HepG2 (cell line): ENCODE measurements around the gene BCAR3. TPM values are rescaled to one million over a fixed set of nuclear protein-coding genes. Genes with fewer than 3 reads are reported as not detected.

Experiments
- ATAC-seq: fragments of 200-7000 bp; cut with Tn5 transposase; 3 replicates; pipeline ENCODE4 v1.9.1; 2020; ENCODE audit warnings: mild to moderate bottlenecking, moderate library complexity
- BruUV-seq: library from RNA; stranded (reverse); fragments of 400-500 nt; replicated peaks from 2 replicates; lab custom pipeline; 2021; lab: Mats Ljungman, UMichigan
- CTCF ChIA-PET: fragments of 300-600 bp; formaldehyde crosslinking; extraction: SDS; loops from one replicate; lab custom pipeline; 2021; ENCODE audit warnings: low total read pairs, inconsistent platforms, low intra/inter-chr PET ratio; lab: Yijun Ruan, JAX
- POLR2A ChIA-PET: fragments of 350-600 bp; sonication (Branson Sonifier 250); formaldehyde crosslinking; loops from one replicate; lab custom pipeline; 2020; ENCODE audit warnings: antibody characterized with exemption, inconsistent platforms; lab: Yijun Ruan, JAX
- DNase-seq: peaks from one replicate; pipeline ENCODE4 v3.0.0-alpha.2; 2015; ENCODE audit warnings: low spot score
- FAIRE-seq: peaks from 3 replicates; lab custom pipeline; 2011; peaks lifted over from hg19 to GRCh38; lab: Jason Lieb, UNC
- H2AFZ ChIP-seq: one replicate; pipeline ENCODE4 v1.6.1; 2011; ENCODE audit warnings: low read length, inconsistent platforms
- H3K27ac ChIP-seq: fragments of 300-600 bp; 3 replicates; pipeline ENCODE4 v1.8.0; 2011; ENCODE audit warnings: mixed run types, mild to moderate bottlenecking, mixed read lengths, low read length, inconsistent platforms; ENCODE audit not compliant: insufficient read depth; ENCODE audit errors: extremely low read length
- H3K27me3 ChIP-seq, 2 experiments: fragments of 200-600 bp in 1 of 2; 2 replicates in 1 of 2; 3 replicates in 1 of 2; pipeline versions ENCODE4 v1.6.0 to v1.8.0; 2011; ENCODE audit warnings: low read length in 2 of 2, mild to moderate bottlenecking in 2 of 2, moderate library complexity in 2 of 2, inconsistent platforms in 1 of 2; ENCODE audit not compliant: insufficient read depth in 2 of 2, control insufficient read depth in 1 of 2
- H3K36me3 ChIP-seq, 2 experiments: fragments of 200-600 bp in 1 of 2; replicated peaks in 1 of 2; 2 replicates in 1 of 2; 3 replicates in 1 of 2; pipeline versions ENCODE4 v1.5.1 to v1.8.0; 2011; ENCODE audit warnings: low read length in 2 of 2, inconsistent platforms in 1 of 2; ENCODE audit not compliant: insufficient read depth in 2 of 2, control insufficient read depth in 1 of 2
- H3K4me1 ChIP-seq: 2 replicates; pipeline ENCODE4 v1.5.1; 2012; ENCODE audit warnings: low read length, inconsistent platforms; ENCODE audit not compliant: insufficient read depth
- H3K4me2 ChIP-seq: 2 replicates; pipeline ENCODE4 v1.6.0; 2011; ENCODE audit warnings: low read depth, low read length, inconsistent platforms
- H3K4me3 ChIP-seq, 3 experiments: fragments of 200-600 bp in 1 of 3; sonication (generic), shearing (Covaris generic) in 1 of 3; replicated peaks in 1 of 3; 2 replicates each; pipeline ENCODE4 v1.5.1; 2011 to 2016; ENCODE audit warnings: low read length in 3 of 3, inconsistent platforms in 2 of 3, low read depth in 2 of 3, mild to moderate bottlenecking in 2 of 3, control low read depth in 1 of 3, mixed read lengths in 1 of 3; ENCODE audit not compliant: insufficient read depth in 1 of 3
- H3K79me2 ChIP-seq: one replicate; pipeline ENCODE4 v1.6.1; 2011; ENCODE audit warnings: low read length, inconsistent platforms; ENCODE audit not compliant: insufficient read depth
- H3K9ac ChIP-seq: 2 replicates; pipeline ENCODE4 v1.6.0; 2011; ENCODE audit warnings: mild to moderate bottlenecking, low read depth, low read length, inconsistent platforms; ENCODE audit not compliant: insufficient read depth
- H3K9me3 ChIP-seq: 2 replicates; pipeline ENCODE4 v1.5.1; 2012; ENCODE audit warnings: mild to moderate bottlenecking, low read length
- H4K20me1 ChIP-seq: 2 replicates; pipeline ENCODE4 v1.6.0; 2011; ENCODE audit warnings: inconsistent platforms, mild to moderate bottlenecking, low read length, moderate library complexity; ENCODE audit not compliant: insufficient read depth
- CBX1 ChIP-seq: IDR thresholded peaks from one replicate; pipeline ENCODE4 v1.6.1; 2016; ENCODE audit warnings: antibody characterized with exemption, low read depth
- EED ChIP-seq: sonication (generic); formaldehyde crosslinking; IDR thresholded peaks from 2 replicates; pipeline ENCODE4 v1.5.0; 2020; ENCODE audit warnings: mild to moderate bottlenecking, missing genetic modification reagents
- HOXD1 ChIP-seq: sonication (generic); formaldehyde crosslinking; IDR thresholded peaks from 2 replicates; pipeline ENCODE4 v1.5.0; 2020; ENCODE audit warnings: missing genetic modification reagents
- MTF1 ChIP-seq: sonication (generic); formaldehyde crosslinking; IDR thresholded peaks from 2 replicates; pipeline ENCODE4 v1.5.0; 2020; ENCODE audit warnings: missing genetic modification reagents
- NPAS2 ChIP-seq: sonication (generic); formaldehyde crosslinking; IDR thresholded peaks from 2 replicates; pipeline ENCODE4 v1.8.0; 2022; ENCODE audit warnings: mild to moderate bottlenecking, missing genetic modification reagents, borderline replicate concordance
- NR2F1 ChIP-seq, 2 experiments: fragments of 450-650 bp in 1 of 2; formaldehyde crosslinking in 1 of 2; IDR thresholded peaks; 2 replicates each; pipeline versions ENCODE4 v1.5.0 to v1.6.1; 2016 to 2020; ENCODE audit warnings: mild to moderate bottlenecking in 1 of 2, missing compliant biosample characterization in 1 of 2, missing genetic modification reagents in 1 of 2, moderate library complexity in 1 of 2
- RBM22 ChIP-seq: fragments of 200-400 bp; formaldehyde crosslinking; optimal IDR thresholded peaks from 2 replicates; pipeline ENCODE3; 2017; ENCODE audit warnings: mild to moderate bottlenecking, low read length, moderate library complexity
- RFXANK ChIP-seq: IDR thresholded peaks from 2 replicates; pipeline ENCODE4 v1.6.1; 2016
- SIN3A ChIP-seq: IDR thresholded peaks from 2 replicates; pipeline ENCODE4 v1.6.1; 2011; ENCODE audit warnings: low read depth, mild to moderate bottlenecking, control low read depth, low read length, borderline replicate concordance
- TRIM24 ChIP-seq: sonication (generic); formaldehyde crosslinking; IDR thresholded peaks from 2 replicates; pipeline ENCODE4 v1.8.0; 2022; ENCODE audit warnings: mild to moderate bottlenecking, missing genetic modification reagents
- ZFP37 ChIP-seq: sonication (generic); formaldehyde crosslinking; IDR thresholded peaks from 2 replicates; pipeline ENCODE4 v1.4.0; 2020; ENCODE audit warnings: missing genetic modification reagents, borderline replicate concordance
- ZNF160 ChIP-seq: sonication (generic); formaldehyde crosslinking; IDR thresholded peaks from 2 replicates; pipeline ENCODE4 v1.8.0; 2022; ENCODE audit warnings: mild to moderate bottlenecking, inconsistent platforms, missing genetic modification reagents
- ZNF549 ChIP-seq: sonication (generic); formaldehyde crosslinking; IDR thresholded peaks from 2 replicates; pipeline ENCODE4 v1.5.0; 2020; ENCODE audit warnings: missing genetic modification reagents
- ZNF564 ChIP-seq: sonication (generic); formaldehyde crosslinking; IDR thresholded peaks from 2 replicates; pipeline ENCODE4 v1.8.1; 2023; ENCODE audit warnings: mild to moderate bottlenecking, missing genetic modification reagents
- ZNF788 ChIP-seq: sonication (generic); formaldehyde crosslinking; IDR thresholded peaks from 2 replicates; pipeline ENCODE4 v1.5.0; 2020; ENCODE audit warnings: mild to moderate bottlenecking, missing genetic modification reagents, borderline replicate concordance
- WGBS: methylation state at CpG from one replicate; pipeline ENCODE4 v1.1.6; 2017; ENCODE audit warnings: low lambda C conversion rate; 5-methylcytosine and 5-hydroxymethylcytosine counted together
- in situ Hi-C: cut with HindIII; loops from 2 replicates; pipeline ENCODE4 v1.10.0; 2017; ENCODE audit warnings: low pct_unique_long_range_greater_than_20kb; ENCODE audit not compliant: extremely low pct_ligation_motif_present
- intact Hi-C: fragments of 100-400 bp; cut with micrococcal nuclease; formaldehyde crosslinking; loops from one replicate; pipeline ENCODE4 v1.10.0; 2022; ENCODE audit not compliant: unreplicated experiment
- polyA plus RNA-seq, 8 experiments: library from polyadenylated mRNA; depleted of rRNA in 3 of 8; stranded (reverse) in 7 of 8; unstranded in 1 of 8; fragments of >200 nt; fragmentation: Illumina TruSeq in 4 of 8; extraction: Trizol in 4 of 8; gene quantifications; 2 replicates each; pipeline versions ENCODE4 v1.2.1 to v1.2.3, GENCODE V29; 2011 to 2016; ENCODE audit warnings: low read depth in 4 of 8, missing spikeins in 1 of 8, mixed read lengths in 1 of 8; ENCODE audit not compliant: insufficient read depth in 1 of 8
- total RNA-seq, 5 experiments: library from RNA; depleted of rRNA; stranded (reverse); fragments of >200 nt; fragmentation: Illumina TruSeq; extraction: Trizol; gene quantifications; 2 replicates each; pipeline ENCODE4 v1.2.3, GENCODE V29; 2016; ENCODE audit warnings: low read depth in 1 of 5
- TF ChIP-seq, protein P1 (sequence below): sonication (generic); formaldehyde crosslinking; IDR thresholded peaks from 2 replicates; pipeline ENCODE4 v1.4.0; 2020; ENCODE audit warnings: missing genetic modification reagents, mild to moderate bottlenecking, borderline replicate concordance
- TF ChIP-seq, protein P2 (sequence below): sonication (generic); formaldehyde crosslinking; IDR thresholded peaks from 2 replicates; pipeline ENCODE4 v1.8.1; 2023; ENCODE audit warnings: missing genetic modification reagents, mild to moderate bottlenecking, borderline replicate concordance
- TF ChIP-seq, protein P3 (sequence below): sonication (generic); formaldehyde crosslinking; IDR thresholded peaks from 2 replicates; pipeline ENCODE4 v1.8.1; 2022; ENCODE audit warnings: mild to moderate bottlenecking, missing genetic modification reagents
- TF ChIP-seq, protein P4 (sequence below): sonication (generic); formaldehyde crosslinking; conservative IDR thresholded peaks from 2 replicates; pipeline ENCODE4 v1.8.0; 2022; ENCODE audit warnings: missing genetic modification reagents

BCAR3 gene
- total and polyA plus RNA-seq, 2 of the 13 experiments (the other 11 are each of a cell fraction or from before 2014, with no cell fraction given): 3.6 to 4.8 TPM

DNA sequence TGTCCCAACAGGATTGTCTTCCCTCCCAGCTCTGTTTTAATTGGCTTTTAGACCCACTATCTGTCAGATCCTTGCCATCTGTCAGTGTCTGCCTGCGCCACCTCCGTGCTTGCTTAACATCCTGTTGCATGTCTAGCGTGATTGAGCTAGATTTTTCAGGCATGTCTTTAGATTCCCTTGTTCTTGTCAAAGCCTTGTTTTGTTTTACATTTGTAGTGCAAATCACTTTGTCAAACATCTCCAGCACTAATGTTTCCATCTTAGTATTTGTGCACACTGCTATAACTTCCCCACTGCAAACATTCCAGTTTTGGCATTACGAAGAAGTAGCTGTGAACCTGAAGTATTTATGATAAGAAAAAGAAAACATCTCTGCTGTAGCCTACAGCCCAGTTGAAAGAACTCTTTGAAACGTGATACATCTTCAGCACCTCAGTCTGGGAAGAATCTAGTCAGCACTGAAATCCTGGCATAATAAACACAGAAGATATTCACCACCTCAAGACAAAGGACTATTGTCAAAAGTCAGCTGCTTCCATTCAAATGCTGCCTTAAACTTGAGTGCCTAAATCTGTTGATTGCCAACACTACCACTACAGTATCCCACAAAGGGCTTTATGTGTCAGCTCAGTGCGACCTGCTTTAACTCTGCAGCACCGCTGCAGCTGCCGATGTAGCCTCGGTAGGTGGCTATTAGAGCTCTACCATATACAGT, 128.7 kb downstream of the BCAR3 start (continued):
- TF ChIP-seq, protein P1, sequence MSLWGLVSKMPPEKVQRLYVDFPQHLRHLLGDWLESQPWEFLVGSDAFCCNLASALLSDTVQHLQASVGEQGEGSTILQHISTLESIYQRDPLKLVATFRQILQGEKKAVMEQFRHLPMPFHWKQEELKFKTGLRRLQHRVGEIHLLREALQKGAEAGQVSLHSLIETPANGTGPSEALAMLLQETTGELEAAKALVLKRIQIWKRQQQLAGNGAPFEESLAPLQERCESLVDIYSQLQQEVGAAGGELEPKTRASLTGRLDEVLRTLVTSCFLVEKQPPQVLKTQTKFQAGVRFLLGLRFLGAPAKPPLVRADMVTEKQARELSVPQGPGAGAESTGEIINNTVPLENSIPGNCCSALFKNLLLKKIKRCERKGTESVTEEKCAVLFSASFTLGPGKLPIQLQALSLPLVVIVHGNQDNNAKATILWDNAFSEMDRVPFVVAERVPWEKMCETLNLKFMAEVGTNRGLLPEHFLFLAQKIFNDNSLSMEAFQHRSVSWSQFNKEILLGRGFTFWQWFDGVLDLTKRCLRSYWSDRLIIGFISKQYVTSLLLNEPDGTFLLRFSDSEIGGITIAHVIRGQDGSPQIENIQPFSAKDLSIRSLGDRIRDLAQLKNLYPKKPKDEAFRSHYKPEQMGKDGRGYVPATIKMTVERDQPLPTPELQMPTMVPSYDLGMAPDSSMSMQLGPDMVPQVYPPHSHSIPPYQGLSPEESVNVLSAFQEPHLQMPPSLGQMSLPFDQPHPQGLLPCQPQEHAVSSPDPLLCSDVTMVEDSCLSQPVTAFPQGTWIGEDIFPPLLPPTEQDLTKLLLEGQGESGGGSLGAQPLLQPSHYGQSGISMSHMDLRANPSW: no peak
- TF ChIP-seq TRIM24: no peak
- no peak for TF ChIP-seq HOXD1
- TF ChIP-seq ZFP37 (CRISPR knock-in tag): no peak

DNA sequence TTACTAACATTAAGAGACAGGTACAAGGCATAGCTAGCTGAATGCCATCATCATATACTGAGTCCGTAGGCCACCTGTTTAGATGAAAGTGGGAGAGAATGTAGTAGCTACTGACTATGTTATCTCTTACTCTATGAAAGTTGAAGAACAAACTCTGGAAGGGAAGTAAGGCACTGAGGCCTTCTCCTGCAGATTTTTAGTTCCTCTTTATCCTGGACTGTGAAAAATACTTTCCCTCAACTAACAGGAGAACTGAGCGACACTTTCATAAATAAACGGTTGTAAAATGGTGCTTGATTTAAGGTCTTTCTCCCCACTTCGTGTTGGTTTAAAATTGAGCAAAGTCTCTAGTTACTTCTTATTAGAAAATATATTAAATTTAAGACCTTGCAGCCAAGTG, 131.8 kb downstream of the BCAR3 start:
- Histone ChIP-seq H2AFZ (no peak overlapping the region), H3K4me3 (no peak overlapping the region), H3K27ac (no peak overlapping the region), H4K20me1 (no peaks in the 10 kb centered on the region), H3K79me2 (no peaks in the 10 kb centered on the region), H3K9me3 (no peaks in the 10 kb centered on the region), H3K4me1 (peaks cover 34% of the 10 kb centered on the region), H3K9ac (no peak overlapping the region), H3K27me3 (no peaks in the 10 kb centered on the region; a peak in 1 of 5 replicates), H3K36me3 (peaks cover 6 to 43% of the 10 kb centered on the region in 2 experiments), H3K4me2 (no peak overlapping the region)
- intact Hi-C loops: no loop called here
- ChIA-PET CTCF (no interaction called here), POLR2A (no interaction called here)
- DNase-seq (no peak), FAIRE-seq (no peak), ATAC-seq (no peak)
- in situ Hi-C loops: no loop called here
- 93% methylated on average over 4 of the region's 4 CpGs for WGBS
- BruUV-seq: no TSS peak
- no peak for TF ChIP-seq RFXANK (CRISPR knock-in tag)
- TF ChIP-seq, protein P2, sequence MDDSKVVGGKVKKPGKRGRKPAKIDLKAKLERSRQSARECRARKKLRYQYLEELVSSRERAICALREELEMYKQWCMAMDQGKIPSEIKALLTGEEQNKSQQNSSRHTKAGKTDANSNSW (CRISPR knock-in tag): no peak
- no peak for TF ChIP-seq ZNF564 (CRISPR knock-in tag)
- TF ChIP-seq SIN3A: no peak
- TF ChIP-seq NR2F1 (CRISPR knock-in tag; IDR thresholded peaks at IDR 0.05): no peak
- TF ChIP-seq, protein P3, sequence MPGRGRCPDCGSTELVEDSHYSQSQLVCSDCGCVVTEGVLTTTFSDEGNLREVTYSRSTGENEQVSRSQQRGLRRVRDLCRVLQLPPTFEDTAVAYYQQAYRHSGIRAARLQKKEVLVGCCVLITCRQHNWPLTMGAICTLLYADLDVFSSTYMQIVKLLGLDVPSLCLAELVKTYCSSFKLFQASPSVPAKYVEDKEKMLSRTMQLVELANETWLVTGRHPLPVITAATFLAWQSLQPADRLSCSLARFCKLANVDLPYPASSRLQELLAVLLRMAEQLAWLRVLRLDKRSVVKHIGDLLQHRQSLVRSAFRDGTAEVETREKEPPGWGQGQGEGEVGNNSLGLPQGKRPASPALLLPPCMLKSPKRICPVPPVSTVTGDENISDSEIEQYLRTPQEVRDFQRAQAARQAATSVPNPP (CRISPR knock-in tag): no peak
- no peak for TF ChIP-seq CBX1
- TF ChIP-seq MTF1 (CRISPR knock-in tag): no peak
- TF ChIP-seq NPAS2: no peak
- no peak for TF ChIP-seq EED
- no peak for TF ChIP-seq ZNF160 (CRISPR knock-in tag)
- TF ChIP-seq RBM22: no peak
- TF ChIP-seq, protein P4, sequence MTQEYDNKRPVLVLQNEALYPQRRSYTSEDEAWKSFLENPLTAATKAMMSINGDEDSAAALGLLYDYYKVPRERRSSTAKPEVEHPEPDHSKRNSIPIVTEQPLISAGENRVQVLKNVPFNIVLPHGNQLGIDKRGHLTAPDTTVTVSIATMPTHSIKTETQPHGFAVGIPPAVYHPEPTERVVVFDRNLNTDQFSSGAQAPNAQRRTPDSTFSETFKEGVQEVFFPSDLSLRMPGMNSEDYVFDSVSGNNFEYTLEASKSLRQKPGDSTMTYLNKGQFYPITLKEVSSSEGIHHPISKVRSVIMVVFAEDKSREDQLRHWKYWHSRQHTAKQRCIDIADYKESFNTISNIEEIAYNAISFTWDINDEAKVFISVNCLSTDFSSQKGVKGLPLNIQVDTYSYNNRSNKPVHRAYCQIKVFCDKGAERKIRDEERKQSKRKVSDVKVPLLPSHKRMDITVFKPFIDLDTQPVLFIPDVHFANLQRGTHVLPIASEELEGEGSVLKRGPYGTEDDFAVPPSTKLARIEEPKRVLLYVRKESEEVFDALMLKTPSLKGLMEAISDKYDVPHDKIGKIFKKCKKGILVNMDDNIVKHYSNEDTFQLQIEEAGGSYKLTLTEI (CRISPR knock-in tag): no peak
- no peak for TF ChIP-seq ZNF788 (CRISPR knock-in tag)
- TF ChIP-seq ZNF549 (CRISPR knock-in tag): no peak
